Adrenal gland (tissue), 12 donors: ENCODE measurements around the gene RASA4B. TPM values are rescaled to one million over a fixed set of nuclear protein-coding genes. Genes with fewer than 3 reads are reported as not detected.
A peak's percentile ranks its signal among the peaks of the same experiment; 100 is the strongest.

ENCODE experiments used
- DNase-seq, 7 donors: peaks; one replicate each; pipeline ENCODE4 v3.0.0-alpha.2; 2019 to 2020
- H3K27ac ChIP-seq, 5 donors: fragments of 200-600 bp; sonication (generic) in 4 of 5; 1 replicate in 3 of 5; 2 replicates in 2 of 5; pipeline versions ENCODE4 v1.5.1 to v1.8.0; 2016 to 2020; ENCODE audit warnings: mild to moderate bottlenecking in 1 of 5
- H3K27me3 ChIP-seq: fragments of 200-600 bp; 2 replicates; pipeline ENCODE4 v1.8.0; 2021
- H3K36me3 ChIP-seq, 2 donors: fragments of 200-600 bp; replicated peaks in 1 of 2; 1 replicate in 1 of 2; 2 replicates in 1 of 2; pipeline versions ENCODE4 v1.5.1 to v1.8.0; 2018 to 2022
- H3K4me1 ChIP-seq, 2 donors: fragments of 200-600 bp; replicated peaks in 1 of 2; 1 replicate in 1 of 2; 2 replicates in 1 of 2; pipeline versions ENCODE4 v1.5.1 to v1.8.0; 2018 to 2021
- H3K4me3 ChIP-seq, 4 donors: fragments of 200-600 bp; sonication (generic) in 3 of 4; one replicate each; pipeline ENCODE4 v1.5.1; 2016 to 2018
- H3K9me3 ChIP-seq, 3 donors: fragments of 200-600 bp; sonication (generic) in 1 of 3; replicated peaks in 1 of 3; 1 replicate in 2 of 3; 2 replicates in 1 of 3; pipeline versions ENCODE4 v1.5.1 to v1.8.0; 2016 to 2021
- CTCF ChIP-seq, 6 experiments: fragments of 450-650 bp in 4 of 6; fragments of 200-600 bp in 2 of 6; sonication (generic) in 1 of 6; IDR thresholded peaks; 1 replicate in 5 of 6; 2 replicates in 1 of 6; pipeline versions ENCODE4 v1.5.1 to v1.8.0; 2016 to 2021; ENCODE audit warnings: antibody characterized with exemption in 6 of 6, mild to moderate bottlenecking in 2 of 6, moderate library complexity in 1 of 6
- POLR2A ChIP-seq, 2 donors: fragments of 450-650 bp; IDR thresholded peaks; one replicate each; pipeline ENCODE4 v1.6.1; 2017; ENCODE audit warnings: antibody characterized with exemption in 2 of 2, mild to moderate bottlenecking in 2 of 2, moderate library complexity in 1 of 2
- WGBS, 4 donors: extraction: QIAGEN DNeasy Blood & Tissue Kit in 2 of 4; methylation state at CpG; one replicate each; pipeline versions ENCODE4 v1.1.5 to v1.1.7; 2013 to 2017; 5-methylcytosine and 5-hydroxymethylcytosine counted together
- intact Hi-C, 2 donors: fragments of 100-400 bp; cut with DNase I; formaldehyde crosslinking; loops; one replicate each; pipeline versions ENCODE4 v1.14.1 to v1.15.0; 2022 to 2023
- polyA plus RNA-seq, 3 donors: library from polyadenylated mRNA; stranded (reverse); fragments of 200-250 nt in 2 of 3; fragments of 350-450 nt in 1 of 3; fragmentation: Illumina TruSeq in 1 of 3; extraction: RNeasy Lipid Tissue Mini Kit (QIAGEN cat#74804) in 1 of 3; gene quantifications; one replicate each; pipeline ENCODE4 v1.2.3, GENCODE V29; 2013 to 2014
- total RNA-seq, 9 donors: library from RNA; depleted of rRNA in 4 of 9; stranded (reverse); fragments of >200 nt in 4 of 9; fragments of 120-200 nt in 1 of 9; fragmentation: NEBNext Ultra II Directional in 1 of 9; extraction: Animal tissue kit (Norgen Biotek cat#: 25700) in 1 of 9; gene quantifications; one replicate each; pipeline versions ENCODE4 v1.1.0 to v1.2.4, GENCODE V29; 2013 to 2023
- donor health status: healthy with polysubstance abuse.
- donor health status: Bipolar disorder and iron deficiency.
- donor health status: DM: yes; HTN: yes; CAD: no.
- donor health status: DM: no; HTN: no; CAD: no.
- donor health status: DM: no; HTN: no; CAD: no.
- donor health status: DM: yes; HTN: yes; CAD: no.

RASA4B gene
- total and polyA plus RNA-seq, 12 donors, result 1.9 to 150 (median 24.6) TPM

- H3K9me3 ChIP-seq, result no peaks in the 10 kb centered on the region
- H3K36me3 ChIP-seq, result peaks cover 0 to 15% of the 10 kb centered on the region in 2 donors
- TF ChIP-seq POLR2A (IDR thresholded peaks at IDR 0.05) (no peak), CTCF (IDR thresholded peaks at IDR 0.05) (peak in 3 of 6 experiments; percentile 7 to 23 (median 15))
- H3K4me3 ChIP-seq, result no peak overlapping the region
- H3K27ac ChIP-seq, result no peak overlapping the region
- intact Hi-C loops, result loop anchor here (10.0 kb wide), 2 partner anchors 155 to 165 kb away; partner anchors contain the start of gene SH2B2 (in 1 of the 2)
- DNase-seq, result no peak
- 66 to 78% (median 73%) methylated on average over 6 of the region's 6 CpGs for WGBS, 4 donors
- peaks cover 0 to 3% of the 10 kb centered on the region in 2 donors for H3K4me1 ChIP-seq
- H3K27me3 ChIP-seq, result no peaks in the 10 kb centered on the region
Observed at GRCh38 chr7:102450242-102450641, 67.3 kb downstream of the RASA4B start.

- peaks cover 0 to 3% of the 10 kb centered on the region in 2 donors for H3K4me1 ChIP-seq
- peaks cover 0 to 15% of the 10 kb centered on the region in 2 donors for H3K36me3 ChIP-seq
- intact Hi-C loops, result no loop called here
- 91 to 96% (median 96%) methylated on average over 7 to 15 of the region's 15 CpGs for WGBS, 4 donors
- TF ChIP-seq POLR2A (IDR thresholded peaks at IDR 0.05) (no peak), CTCF (IDR thresholded peaks at IDR 0.05) (no peak)
- no peaks in the 10 kb centered on the region for H3K9me3 ChIP-seq
- no peak overlapping the region for H3K27ac ChIP-seq
- no peak overlapping the region for H3K4me3 ChIP-seq
- DNase-seq, result no peak
- H3K27me3 ChIP-seq, result no peaks in the 10 kb centered on the region
Observed at GRCh38 chr7:102449136-102449535, 68.4 kb downstream of the RASA4B start.

- Histone ChIP-seq H3K36me3 (peaks cover 0 to 15% of the 10 kb centered on the region in 2 donors), H3K27me3 (no peaks in the 10 kb centered on the region), H3K27ac (peak overlapping the region in 1 of 5 donors; percentile 10), H3K9me3 (no peaks in the 10 kb centered on the region), H3K4me3 (no peak overlapping the region), H3K4me1 (peaks cover 0 to 3% of the 10 kb centered on the region in 2 donors)
- TF ChIP-seq CTCF (IDR thresholded peaks at IDR 0.05), result no peak
- TF ChIP-seq POLR2A (IDR thresholded peaks at IDR 0.05), result no peak
- DNase-seq, result no peak
- intact Hi-C loops, result no loop called here
- 91 to 98% (median 94%) methylated on average over 6 to 14 of the region's 14 CpGs for WGBS, 4 donors
Observed at GRCh38 chr7:102447311-102447710, 70.3 kb downstream of the RASA4B start.

GRCh38 chr7:102446387-102447156, 71.0 kb downstream of the RASA4B start:
- Histone ChIP-seq H3K27me3 (no peaks in the 10 kb centered on the region), H3K36me3 (peaks cover 0 to 19% of the 10 kb centered on the region in 2 donors), H3K27ac (no peak overlapping the region), H3K4me3 (no peak overlapping the region), H3K4me1 (peaks cover 0 to 3% of the 10 kb centered on the region in 2 donors), H3K9me3 (no peaks in the 10 kb centered on the region)
- DNase-seq, result no peak
- intact Hi-C loops, result no loop called here
- WGBS, 4 donors, result 93 to 96% (median 94%) methylated on average over 37 to 41 of the region's 41 CpGs
- TF ChIP-seq POLR2A (IDR thresholded peaks at IDR 0.05), result no peak
- no peak for TF ChIP-seq CTCF (IDR thresholded peaks at IDR 0.05)
